GM06990 (cell line): Measurements from ENCODE around the gene GAL.

ENCODE experiments used
- DNase-seq: peaks from one replicate; pipeline ENCODE4 v3.0.0-alpha.2; 2011; ENCODE audit not compliant: insufficient read length; ENCODE audit errors: extremely low read depth
- H3K27me3 ChIP-seq: replicated peaks from 2 replicates; pipeline ENCODE4 v1.6.0; 2011; ENCODE audit warnings: low read length; ENCODE audit not compliant: control insufficient read depth, insufficient read depth
- H3K36me3 ChIP-seq: 2 replicates; pipeline ENCODE4 v1.5.1; 2011; ENCODE audit warnings: low read length; ENCODE audit not compliant: control insufficient read depth, insufficient read depth
- H3K4me3 ChIP-seq: replicated peaks from 2 replicates; pipeline ENCODE4 v1.5.1; 2011; ENCODE audit warnings: low read depth, mild to moderate bottlenecking, control low read depth, low read length
- CTCF ChIP-seq: IDR thresholded peaks from 2 replicates; pipeline ENCODE4 v1.5.1; 2011; ENCODE audit warnings: low read length, control low read depth, mild to moderate bottlenecking, inconsistent platforms; ENCODE audit not compliant: insufficient read depth, poor library complexity, severe bottlenecking

Gene GAL

DNA sequence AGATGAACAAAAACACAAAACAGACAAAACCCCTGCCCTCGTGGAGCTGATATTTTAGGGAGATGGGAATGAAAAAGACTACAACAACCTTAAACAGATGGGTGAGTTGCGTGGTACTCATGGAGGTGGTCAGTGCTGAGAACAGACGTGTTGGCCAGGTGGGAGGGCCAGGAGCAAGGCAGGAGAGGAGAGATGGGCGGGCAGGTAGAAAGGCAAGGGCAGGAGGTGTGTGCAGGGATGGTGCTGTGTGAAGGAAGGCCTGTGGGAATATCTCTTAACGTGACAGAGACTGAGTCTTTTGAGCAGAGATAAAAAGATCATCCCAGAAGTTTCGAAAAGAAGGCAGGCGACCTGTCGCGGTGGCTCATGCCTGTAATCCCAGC, 7.0 kb downstream of the GAL start:
- DNase-seq, result no peak
- H3K27me3 ChIP-seq, result peaks cover 2% of the 10 kb centered on the region
- H3K4me3 ChIP-seq, result no peak overlapping the region
- no peak for TF ChIP-seq CTCF
- no peaks in the 10 kb centered on the region for H3K36me3 ChIP-seq

- no peak for TF ChIP-seq CTCF
- Histone ChIP-seq H3K36me3 (no peaks in the 10 kb centered on the region), H3K27me3 (peaks cover 2% of the 10 kb centered on the region), H3K4me3 (no peak overlapping the region)
- no peak for DNase-seq
These were observed 7.8 kb downstream of the GAL start for GRCh38 chr11:68692115-68692514.

DNA sequence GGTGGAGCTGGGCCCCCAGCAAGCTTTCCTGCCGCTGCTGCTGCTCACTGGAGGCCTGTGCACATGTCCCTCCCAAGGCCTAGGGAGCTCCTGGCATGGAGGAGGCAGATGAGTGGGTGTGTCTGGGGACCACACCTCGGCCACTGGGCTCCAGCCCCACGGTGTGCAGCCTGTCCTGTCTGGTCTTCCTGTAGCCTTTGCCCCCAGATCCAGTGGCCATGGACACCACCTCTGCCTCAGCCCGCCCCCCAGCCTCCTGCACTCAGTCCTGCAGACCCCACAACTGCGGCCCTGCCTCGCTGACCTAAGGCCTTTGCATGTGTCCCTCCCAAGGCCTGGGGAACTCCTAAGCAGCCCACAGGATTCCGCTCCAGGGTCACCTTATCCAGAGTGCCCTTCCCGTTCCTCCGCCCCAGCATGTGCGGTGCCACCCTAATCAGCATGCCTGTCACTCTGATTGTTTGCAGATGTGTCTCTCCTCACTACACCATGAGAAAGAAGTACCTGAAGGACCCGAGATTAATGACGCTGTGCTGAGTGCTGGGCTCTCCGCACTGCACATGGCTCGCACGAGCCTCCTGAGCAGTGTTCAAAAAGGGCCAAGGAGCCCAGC, 8.6 kb downstream of the GAL start:
- Histone ChIP-seq H3K36me3 (no peaks in the 10 kb centered on the region), H3K4me3 (no peak overlapping the region), H3K27me3 (peaks cover 2% of the 10 kb centered on the region)
- TF ChIP-seq CTCF, result no peak
- no peak for DNase-seq

DNA sequence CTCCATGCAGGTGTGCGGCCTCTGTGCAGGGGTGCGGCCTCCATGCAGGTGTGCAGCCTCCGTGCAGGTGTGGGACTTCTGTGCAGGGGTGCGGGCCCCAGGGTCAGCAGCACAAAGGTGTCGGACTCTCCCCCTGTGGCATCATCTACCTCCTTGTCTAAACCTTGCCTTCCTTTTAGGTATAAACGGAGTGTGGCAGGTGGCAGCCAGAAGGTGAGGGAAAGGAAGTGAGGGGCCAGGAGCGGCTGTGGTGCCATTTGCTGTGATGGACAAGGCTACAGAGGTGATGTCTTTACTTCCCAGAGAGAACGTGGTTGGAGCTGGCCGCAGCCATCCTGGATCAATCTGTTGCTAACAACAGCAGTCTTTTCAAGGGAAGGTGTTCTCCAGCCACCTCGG, 9.1 kb downstream of the GAL start:
- H3K27me3 ChIP-seq, result peaks cover 2% of the 10 kb centered on the region
- no peak overlapping the region for H3K4me3 ChIP-seq
- no peak for DNase-seq
- TF ChIP-seq CTCF, result no peak
- no peaks in the 10 kb centered on the region for H3K36me3 ChIP-seq

DNA sequence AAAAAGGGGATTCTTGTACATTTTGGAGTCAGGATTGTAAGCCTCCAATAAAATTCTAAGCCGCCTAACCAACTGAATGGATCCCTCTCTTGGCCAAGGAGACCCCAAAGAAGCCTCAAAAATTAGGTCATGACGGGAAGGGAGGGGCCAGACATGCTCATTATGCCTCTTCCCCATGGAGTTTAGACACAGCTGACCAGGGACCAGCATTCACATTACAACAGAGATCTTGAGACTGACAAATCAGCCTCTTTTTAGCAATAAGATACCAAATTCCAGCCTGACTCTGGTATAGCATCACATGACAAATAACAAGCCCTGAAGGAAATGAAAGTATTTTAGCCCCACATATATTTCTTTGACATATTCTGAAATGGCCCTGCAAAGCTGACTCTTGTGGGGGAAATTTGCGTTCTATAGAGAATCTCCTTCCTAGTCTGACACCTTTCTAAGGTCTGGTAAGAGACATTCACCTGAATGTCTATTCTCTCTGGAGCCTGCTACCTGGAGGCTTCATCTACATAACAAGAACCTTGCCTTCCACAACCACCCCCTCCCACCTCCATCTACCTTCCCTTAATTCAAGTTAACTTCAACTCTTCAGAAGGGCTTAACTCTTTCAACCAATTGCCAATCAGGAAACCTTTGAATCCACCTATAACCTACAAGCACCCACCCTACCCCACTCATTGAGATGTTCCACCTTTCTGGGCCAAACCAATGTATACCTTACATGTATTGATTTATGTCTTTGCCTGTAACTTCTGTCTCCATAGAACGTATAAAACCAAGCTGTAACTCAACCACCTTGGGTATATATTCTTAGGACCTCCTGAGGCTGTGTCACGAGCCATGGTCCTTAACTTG, 10.3 kb downstream of the GAL start:
- no peak for TF ChIP-seq CTCF
- Histone ChIP-seq H3K36me3 (no peaks in the 10 kb centered on the region), H3K27me3 (peaks cover 2% of the 10 kb centered on the region), H3K4me3 (no peak overlapping the region)
- DNase-seq, result no peak
